Keratinocyte (primary cell): ENCODE data around the gene CCR5AS.

Experiments
- CTCF ChIP-seq, 3 experiments: IDR thresholded peaks in 1 of 3; conservative IDR thresholded peaks in 1 of 3; optimal IDR thresholded peaks in 1 of 3; 2 replicates in 2 of 3; 3 replicates in 1 of 3; pipeline versions ENCODE3 to v1.5.1; 2011; ENCODE audit warnings: low read length in 3 of 3, mild to moderate bottlenecking in 3 of 3, moderate library complexity in 2 of 3, control low read depth in 1 of 3, inconsistent platforms in 1 of 3; ENCODE audit not compliant: insufficient read depth in 2 of 3; ENCODE audit errors: extremely low read depth in 1 of 3
- EZH2 ChIP-seq: IDR thresholded peaks from one replicate; pipeline ENCODE4 v1.6.1; 2012; ENCODE audit warnings: inconsistent platforms, mild to moderate bottlenecking, low read length, moderate library complexity

GRCh38 chr3:46321461-46322104, 85.3 kb downstream of the CCR5AS start:
- TF ChIP-seq CTCF (optimal IDR thresholded peaks at IDR 0.05 in 1 of 3, IDR thresholded peaks at IDR 0.05 in 1 of 3, conservative IDR thresholded peaks at IDR 0.05 in 1 of 3; ENCODE audit: extremely low read depth in 1 of 3, insufficient read depth in 2 of 3, low read length in 3 of 3) (no peak), EZH2 (no peak)
